ENCODE data around the gene UBE2L6.

DNA sequence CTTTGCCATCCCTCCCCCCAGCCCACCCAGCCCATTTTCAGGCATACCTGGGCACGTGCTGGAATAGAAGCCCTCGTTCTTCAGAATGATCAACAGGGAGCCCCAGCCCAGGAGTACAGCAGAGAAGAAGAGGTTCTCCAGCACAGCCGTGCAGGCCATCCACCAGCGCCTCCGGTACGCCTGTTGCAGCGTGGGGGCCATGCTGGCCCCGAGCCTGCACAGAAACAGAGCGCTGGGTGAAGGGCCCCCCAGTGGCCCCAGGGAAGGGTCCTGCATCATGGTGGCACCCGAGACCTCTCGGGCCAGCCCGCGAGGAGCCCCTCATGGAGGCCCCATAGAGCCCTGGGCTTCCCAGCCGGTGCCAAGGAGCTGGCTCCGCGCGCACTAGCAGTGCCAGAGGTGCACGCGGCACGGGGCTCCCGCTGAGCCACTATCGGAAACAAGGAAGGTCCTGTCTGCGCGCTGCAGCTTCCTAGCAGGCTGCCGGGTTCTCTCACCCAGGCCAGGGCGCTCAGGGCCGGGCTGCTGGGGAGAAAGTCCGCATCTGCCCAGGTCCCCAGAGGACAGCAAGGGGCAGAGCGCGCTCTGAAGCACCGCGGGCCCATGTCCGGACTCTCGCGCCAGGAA lies 53.4 kb downstream of the UBE2L6 start:
- TF ChIP-seq, protein P1, sequence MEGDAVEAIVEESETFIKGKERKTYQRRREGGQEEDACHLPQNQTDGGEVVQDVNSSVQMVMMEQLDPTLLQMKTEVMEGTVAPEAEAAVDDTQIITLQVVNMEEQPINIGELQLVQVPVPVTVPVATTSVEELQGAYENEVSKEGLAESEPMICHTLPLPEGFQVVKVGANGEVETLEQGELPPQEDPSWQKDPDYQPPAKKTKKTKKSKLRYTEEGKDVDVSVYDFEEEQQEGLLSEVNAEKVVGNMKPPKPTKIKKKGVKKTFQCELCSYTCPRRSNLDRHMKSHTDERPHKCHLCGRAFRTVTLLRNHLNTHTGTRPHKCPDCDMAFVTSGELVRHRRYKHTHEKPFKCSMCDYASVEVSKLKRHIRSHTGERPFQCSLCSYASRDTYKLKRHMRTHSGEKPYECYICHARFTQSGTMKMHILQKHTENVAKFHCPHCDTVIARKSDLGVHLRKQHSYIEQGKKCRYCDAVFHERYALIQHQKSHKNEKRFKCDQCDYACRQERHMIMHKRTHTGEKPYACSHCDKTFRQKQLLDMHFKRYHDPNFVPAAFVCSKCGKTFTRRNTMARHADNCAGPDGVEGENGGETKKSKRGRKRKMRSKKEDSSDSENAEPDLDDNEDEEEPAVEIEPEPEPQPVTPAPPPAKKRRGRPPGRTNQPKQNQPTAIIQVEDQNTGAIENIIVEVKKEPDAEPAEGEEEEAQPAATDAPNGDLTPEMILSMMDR (IDR thresholded peaks at IDR 0.05) = no peak
- TF ChIP-seq POLR2A (IDR thresholded peaks at IDR 0.05) = no peak

All from testis (tissue), 2 donors.